GM12873 (cell line): ENCODE measurements around the gene PARD3B.

ENCODE experiments used
- TF ChIP-seq, protein P1 (sequence below): IDR thresholded peaks from 2 replicates; pipeline ENCODE4 v1.5.1; 2012; ENCODE audit warnings: low read depth, mild to moderate bottlenecking, moderate library complexity, low read length, control low read depth; ENCODE audit not compliant: insufficient read depth; ENCODE audit errors: missing control alignments

The PARD3B gene

GRCh38 chr2:204776781-204777559, 231.7 kb downstream of the PARD3B start:
- TF ChIP-seq, protein P1, sequence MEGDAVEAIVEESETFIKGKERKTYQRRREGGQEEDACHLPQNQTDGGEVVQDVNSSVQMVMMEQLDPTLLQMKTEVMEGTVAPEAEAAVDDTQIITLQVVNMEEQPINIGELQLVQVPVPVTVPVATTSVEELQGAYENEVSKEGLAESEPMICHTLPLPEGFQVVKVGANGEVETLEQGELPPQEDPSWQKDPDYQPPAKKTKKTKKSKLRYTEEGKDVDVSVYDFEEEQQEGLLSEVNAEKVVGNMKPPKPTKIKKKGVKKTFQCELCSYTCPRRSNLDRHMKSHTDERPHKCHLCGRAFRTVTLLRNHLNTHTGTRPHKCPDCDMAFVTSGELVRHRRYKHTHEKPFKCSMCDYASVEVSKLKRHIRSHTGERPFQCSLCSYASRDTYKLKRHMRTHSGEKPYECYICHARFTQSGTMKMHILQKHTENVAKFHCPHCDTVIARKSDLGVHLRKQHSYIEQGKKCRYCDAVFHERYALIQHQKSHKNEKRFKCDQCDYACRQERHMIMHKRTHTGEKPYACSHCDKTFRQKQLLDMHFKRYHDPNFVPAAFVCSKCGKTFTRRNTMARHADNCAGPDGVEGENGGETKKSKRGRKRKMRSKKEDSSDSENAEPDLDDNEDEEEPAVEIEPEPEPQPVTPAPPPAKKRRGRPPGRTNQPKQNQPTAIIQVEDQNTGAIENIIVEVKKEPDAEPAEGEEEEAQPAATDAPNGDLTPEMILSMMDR, result no peak

- TF ChIP-seq, protein P1, result no peak
Measured at GRCh38 chr2:204779771-204780170, 234.5 kb downstream of the PARD3B start.

- TF ChIP-seq, protein P1, result no peak
Measured at GRCh38 chr2:204781941-204782340, 236.7 kb downstream of the PARD3B start.

DNA sequence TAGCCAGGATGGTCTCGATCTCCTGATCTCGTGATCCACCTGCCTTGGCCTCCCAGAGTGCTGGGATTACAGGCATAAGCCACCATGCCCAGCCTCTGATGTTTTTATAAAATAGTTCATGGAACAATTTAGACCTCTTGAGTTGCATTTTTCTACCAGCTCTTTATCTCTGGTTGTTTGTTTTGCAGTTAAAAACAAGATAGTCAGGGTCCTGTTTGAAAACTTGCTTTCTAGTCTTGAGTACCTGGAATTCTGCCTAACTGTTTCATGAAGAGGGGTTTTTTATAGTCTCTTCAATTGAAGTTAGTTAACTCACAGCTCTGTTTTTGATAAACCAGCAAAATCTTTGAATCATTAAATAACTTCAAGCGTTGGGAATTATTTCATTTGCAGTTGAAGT, 244.8 kb downstream of the PARD3B start:
- TF ChIP-seq, protein P1, result no peak

DNA sequence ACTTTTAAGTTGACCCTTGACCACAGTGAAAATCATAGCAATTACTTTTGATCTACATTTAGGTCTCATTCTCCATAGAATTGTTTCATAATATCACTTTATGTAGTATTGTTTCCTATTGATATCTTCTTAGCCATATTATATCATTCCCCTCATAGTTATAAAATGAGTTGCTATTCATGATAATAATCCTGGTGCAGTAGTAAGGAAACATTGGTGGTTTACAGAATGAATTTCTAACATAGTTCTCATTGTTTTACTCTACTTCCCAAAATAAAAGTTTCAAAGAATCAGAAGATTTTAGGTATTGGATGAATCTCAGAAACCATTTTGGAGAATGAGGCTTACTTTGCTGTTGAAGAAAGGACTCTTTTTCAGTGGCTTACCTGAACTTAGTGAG, 246.0 kb downstream of the PARD3B start:
- TF ChIP-seq, protein P1, result no peak

DNA sequence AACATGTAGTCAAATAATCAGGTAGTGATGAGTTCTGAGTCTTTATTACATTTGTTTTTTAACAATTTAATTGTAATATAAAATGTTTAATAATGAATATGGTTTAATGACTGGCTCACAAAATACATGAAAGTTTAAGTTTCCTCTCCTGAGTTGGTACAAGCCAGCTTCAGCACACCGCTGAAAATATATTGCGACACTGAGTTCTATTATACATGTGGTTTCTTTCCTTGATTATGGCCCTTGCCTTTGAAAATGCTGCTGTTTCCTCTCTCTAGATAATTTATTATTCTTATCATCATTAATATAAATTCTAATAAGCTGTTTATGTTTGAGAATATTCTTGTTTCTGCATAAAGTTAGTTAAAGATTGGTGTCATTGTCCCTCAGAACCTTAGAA, 249.3 kb downstream of the PARD3B start:
- TF ChIP-seq, protein P1, result no peak

DNA sequence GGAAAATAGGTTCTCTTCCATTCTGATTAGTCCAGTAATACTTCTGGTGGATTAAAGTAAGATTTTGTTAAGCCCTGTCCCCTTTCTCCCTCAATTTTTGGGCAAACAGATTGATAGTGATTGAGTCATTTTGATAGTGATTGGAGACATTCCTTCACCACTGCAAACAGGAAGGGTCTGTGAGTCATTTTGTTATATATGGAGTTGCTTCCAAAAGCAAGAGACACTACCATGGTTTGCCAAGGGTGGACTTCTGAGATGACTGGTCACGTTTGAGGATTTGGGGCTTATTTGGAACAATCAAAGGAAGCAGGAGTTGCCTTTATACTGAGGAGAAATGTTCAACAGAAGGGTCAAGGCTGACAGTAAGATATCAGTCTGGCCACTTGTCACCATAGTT, 249.9 kb downstream of the PARD3B start:
- TF ChIP-seq, protein P1, result no peak
